Measurements from ENCODE around the gene WDR1.
A peak's percentile ranks its signal among the peaks of the same experiment; 100 is the strongest.

Gene WDR1

DNA sequence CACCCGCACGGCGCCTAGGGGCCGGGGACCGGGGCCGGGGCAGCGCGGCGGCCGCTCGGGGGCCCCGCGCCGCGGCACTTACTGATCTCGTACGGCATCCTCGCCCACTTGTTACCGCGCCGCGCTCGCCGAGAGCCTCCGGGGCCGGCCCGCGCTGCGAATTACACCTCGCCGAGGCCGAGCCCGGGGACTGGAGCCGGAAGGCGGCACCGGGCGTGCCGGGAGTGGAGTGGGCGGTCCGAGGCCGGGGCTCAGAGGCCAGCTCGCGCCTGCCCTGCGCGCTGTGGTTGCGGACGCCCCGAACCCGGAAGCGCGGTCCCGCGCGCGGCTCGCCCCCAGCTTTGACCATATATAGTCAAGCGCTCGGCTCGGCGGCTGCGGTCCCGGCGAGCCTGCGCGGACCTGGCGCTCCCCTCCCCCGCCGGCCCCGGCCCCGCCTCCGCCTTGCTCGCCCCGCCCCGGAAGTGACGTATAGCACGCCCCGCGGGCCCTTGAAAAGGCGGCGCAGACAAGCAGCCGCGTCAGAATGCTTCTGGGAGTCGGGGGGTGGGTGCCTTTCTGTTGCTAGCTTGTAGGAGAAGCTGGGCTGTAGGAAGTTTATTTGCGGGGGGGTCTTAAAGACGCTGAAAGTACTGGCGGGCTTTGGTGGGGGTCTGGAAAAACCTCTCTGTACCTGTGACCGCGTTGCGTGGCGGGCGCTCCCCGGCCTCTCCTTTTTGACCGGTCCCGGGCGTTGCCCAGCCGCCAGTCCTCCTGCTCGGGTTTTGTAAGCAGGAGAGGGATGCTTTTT, at the start of gene WDR1:
Gene WDR1, minus strand, starts transcription at position 231 of the 790 bp plus-strand sequence. Its CDS starts 133 bp downstream, at position 98.
- H3K4me3 ChIP-seq (ENCODE audit: control insufficient read depth, low read depth, low read length): peak within 1 kb of the TSS; percentile 77
- DNase-seq (ENCODE audit: low read depth): peak; percentile 79
- no peak for TF ChIP-seq CTCF (IDR thresholded peaks at IDR 0.05; ENCODE audit: control insufficient read depth, insufficient read depth, low read depth, low read length, missing control alignments)

DNA sequence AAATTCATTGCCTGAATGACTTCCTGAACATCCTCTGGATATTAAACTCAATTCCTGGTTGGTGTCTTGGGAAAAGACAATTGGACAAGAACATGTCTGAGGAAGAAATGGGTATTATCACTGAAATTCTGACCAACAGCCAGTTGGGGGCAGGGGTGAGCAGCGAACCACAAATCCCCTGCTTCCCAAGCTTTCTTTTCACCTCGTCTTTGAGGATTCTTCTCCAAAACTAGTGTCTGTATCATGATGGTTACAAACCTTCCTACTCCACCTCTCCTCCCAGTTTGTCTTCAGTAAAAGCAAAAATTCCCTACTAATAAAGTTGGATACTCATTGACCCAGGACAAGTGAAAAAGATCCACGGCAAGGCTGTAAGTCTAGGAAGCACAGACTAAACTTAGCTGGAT, 48.3 kb upstream of the WDR1 start:
- DNase-seq (ENCODE audit: low read depth): no peak
- TF ChIP-seq CTCF (IDR thresholded peaks at IDR 0.05; ENCODE audit: control insufficient read depth, insufficient read depth, low read depth, low read length, missing control alignments): peak; percentile 71
- H3K4me3 ChIP-seq (ENCODE audit: control insufficient read depth, low read depth, low read length): no peak overlapping the region

GRCh38 chr4:10163296-10163695, 46.7 kb upstream of the WDR1 start:
- no peak for DNase-seq (ENCODE audit: low read depth)
- no peak overlapping the region for H3K4me3 ChIP-seq (ENCODE audit: control insufficient read depth, low read depth, low read length)
- no peak for TF ChIP-seq CTCF (IDR thresholded peaks at IDR 0.05; ENCODE audit: control insufficient read depth, insufficient read depth, low read depth, low read length, missing control alignments)

GRCh38 chr4:10162341-10163000, 45.9 kb upstream of the WDR1 start:
- H3K4me3 ChIP-seq (ENCODE audit: control insufficient read depth, low read depth, low read length): no peak overlapping the region
- DNase-seq (ENCODE audit: low read depth): no peak
- TF ChIP-seq CTCF (IDR thresholded peaks at IDR 0.05; ENCODE audit: control insufficient read depth, insufficient read depth, low read depth, low read length, missing control alignments): no peak

GRCh38 chr4:10161840-10162239, 45.2 kb upstream of the WDR1 start:
- H3K4me3 ChIP-seq (ENCODE audit: control insufficient read depth, low read depth, low read length): no peak overlapping the region

GRCh38 chr4:10161146-10161545, 44.5 kb upstream of the WDR1 start:
- H3K4me3 ChIP-seq (ENCODE audit: control insufficient read depth, low read depth, low read length): no peak overlapping the region
- TF ChIP-seq CTCF (IDR thresholded peaks at IDR 0.05; ENCODE audit: control insufficient read depth, insufficient read depth, low read depth, low read length, missing control alignments): no peak
- DNase-seq (ENCODE audit: low read depth): no peak

More at GRCh38 chr4:10161840-10162239, 45.2 kb upstream of the WDR1 start:
- no peak for TF ChIP-seq CTCF (IDR thresholded peaks at IDR 0.05; ENCODE audit: control insufficient read depth, insufficient read depth, low read depth, low read length, missing control alignments)
- DNase-seq (ENCODE audit: low read depth): no peak

Data from AG09309 (cell line).